Tibial nerve (tissue), 4 donors: ENCODE measurements around the gene SELL.
"Not testable (repeated sequence)": the region's sequence is repeated elsewhere in the genome, so short reads cannot be mapped to it uniquely, and the experiment has no call there.

Experiments
- EP300 ChIP-seq, 2 donors: sonication (generic); formaldehyde crosslinking; IDR thresholded peaks; one replicate each; pipeline ENCODE4 v1.6.1; 2017; ENCODE audit warnings: antibody characterized with exemption in 2 of 2, mild to moderate bottlenecking in 1 of 2
- POLR2A ChIP-seq, 2 donors: fragments of 450-650 bp; IDR thresholded peaks; one replicate each; pipeline ENCODE4 v1.6.1; 2017; ENCODE audit warnings: antibody characterized with exemption in 2 of 2, mild to moderate bottlenecking in 2 of 2, moderate library complexity in 2 of 2
- TF ChIP-seq, protein P1 (sequence below), 5 experiments: fragments of 200-600 bp in 3 of 5; fragments of 450-650 bp in 2 of 5; sonication (generic) in 3 of 5; IDR thresholded peaks; one replicate each; pipeline ENCODE4 v1.5.1; 2016 to 2019; ENCODE audit warnings: antibody characterized with exemption in 5 of 5, mild to moderate bottlenecking in 3 of 5, moderate library complexity in 2 of 5

DNA sequence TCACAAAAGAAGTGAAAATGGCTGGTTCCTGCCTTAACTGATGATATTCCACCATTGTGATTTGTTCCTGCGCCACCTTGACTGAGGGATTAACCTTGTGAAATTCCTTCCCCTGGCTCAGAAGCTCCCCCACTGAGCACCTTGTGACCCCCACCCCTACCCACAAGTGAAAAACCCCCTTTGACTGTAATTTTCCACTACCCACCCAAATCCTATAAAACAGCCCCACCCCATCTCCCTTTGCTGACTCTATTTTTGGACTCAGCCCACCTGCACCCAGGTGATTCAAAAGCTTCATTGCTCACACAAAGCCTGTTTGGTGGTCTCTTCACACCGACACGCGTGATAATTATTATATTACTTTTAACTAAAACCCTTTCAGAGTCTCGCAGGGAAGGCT, 23.0 kb downstream of the SELL start:
- TF ChIP-seq, protein P1, sequence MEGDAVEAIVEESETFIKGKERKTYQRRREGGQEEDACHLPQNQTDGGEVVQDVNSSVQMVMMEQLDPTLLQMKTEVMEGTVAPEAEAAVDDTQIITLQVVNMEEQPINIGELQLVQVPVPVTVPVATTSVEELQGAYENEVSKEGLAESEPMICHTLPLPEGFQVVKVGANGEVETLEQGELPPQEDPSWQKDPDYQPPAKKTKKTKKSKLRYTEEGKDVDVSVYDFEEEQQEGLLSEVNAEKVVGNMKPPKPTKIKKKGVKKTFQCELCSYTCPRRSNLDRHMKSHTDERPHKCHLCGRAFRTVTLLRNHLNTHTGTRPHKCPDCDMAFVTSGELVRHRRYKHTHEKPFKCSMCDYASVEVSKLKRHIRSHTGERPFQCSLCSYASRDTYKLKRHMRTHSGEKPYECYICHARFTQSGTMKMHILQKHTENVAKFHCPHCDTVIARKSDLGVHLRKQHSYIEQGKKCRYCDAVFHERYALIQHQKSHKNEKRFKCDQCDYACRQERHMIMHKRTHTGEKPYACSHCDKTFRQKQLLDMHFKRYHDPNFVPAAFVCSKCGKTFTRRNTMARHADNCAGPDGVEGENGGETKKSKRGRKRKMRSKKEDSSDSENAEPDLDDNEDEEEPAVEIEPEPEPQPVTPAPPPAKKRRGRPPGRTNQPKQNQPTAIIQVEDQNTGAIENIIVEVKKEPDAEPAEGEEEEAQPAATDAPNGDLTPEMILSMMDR (IDR thresholded peaks at IDR 0.05): not testable (repeated sequence)
- not testable (repeated sequence) for TF ChIP-seq POLR2A, EP300 (IDR thresholded peaks at IDR 0.05)
